ENCODE measurements around the gene PDE4D.

DNA sequence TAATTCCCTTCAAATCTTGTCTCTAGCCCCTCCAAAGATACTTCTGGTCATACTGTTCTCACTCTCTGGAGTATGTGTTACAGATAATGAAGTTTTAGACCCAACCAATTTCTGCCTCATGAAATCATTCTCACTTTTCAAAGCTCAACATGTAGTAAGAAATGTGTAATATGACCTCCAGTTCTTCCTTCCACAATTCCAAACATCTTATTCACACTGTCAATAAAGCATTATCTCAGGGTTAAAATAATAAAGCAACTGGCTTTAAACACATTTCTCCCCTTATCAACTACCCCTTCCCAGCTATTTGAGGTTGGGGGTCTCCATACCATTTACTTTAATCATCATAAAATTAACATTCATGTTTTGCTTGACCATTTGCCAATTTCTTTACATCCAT lies 656.5 kb downstream of the PDE4D start:
- TF ChIP-seq CTCF (conservative IDR thresholded peaks at IDR 0.05; ENCODE audit: low read depth, low read length) (no peak), EZH2 (IDR thresholded peaks at IDR 0.05; ENCODE audit: low read length, unreplicated experiment) (no peak)
